Stimulated activated CD8-positive, alpha-beta memory T cell treated with anti-CD3 and anti-CD28 coated beads, Interleukin-7, amount 100 ng/mL, for 1 hour (primary cell): ENCODE measurements around the gene HAUS2.
"Not testable (repeated sequence)": the region's sequence is repeated elsewhere in the genome, so short reads cannot be mapped to it uniquely, and the experiment has no call there.

Experiments used
- DNase-seq, 2 donors: peaks; one replicate each; pipeline ENCODE4 v3.0.0-alpha.2; 2020; ENCODE audit warnings: low read depth in 2 of 2

HAUS2 gene

DNA sequence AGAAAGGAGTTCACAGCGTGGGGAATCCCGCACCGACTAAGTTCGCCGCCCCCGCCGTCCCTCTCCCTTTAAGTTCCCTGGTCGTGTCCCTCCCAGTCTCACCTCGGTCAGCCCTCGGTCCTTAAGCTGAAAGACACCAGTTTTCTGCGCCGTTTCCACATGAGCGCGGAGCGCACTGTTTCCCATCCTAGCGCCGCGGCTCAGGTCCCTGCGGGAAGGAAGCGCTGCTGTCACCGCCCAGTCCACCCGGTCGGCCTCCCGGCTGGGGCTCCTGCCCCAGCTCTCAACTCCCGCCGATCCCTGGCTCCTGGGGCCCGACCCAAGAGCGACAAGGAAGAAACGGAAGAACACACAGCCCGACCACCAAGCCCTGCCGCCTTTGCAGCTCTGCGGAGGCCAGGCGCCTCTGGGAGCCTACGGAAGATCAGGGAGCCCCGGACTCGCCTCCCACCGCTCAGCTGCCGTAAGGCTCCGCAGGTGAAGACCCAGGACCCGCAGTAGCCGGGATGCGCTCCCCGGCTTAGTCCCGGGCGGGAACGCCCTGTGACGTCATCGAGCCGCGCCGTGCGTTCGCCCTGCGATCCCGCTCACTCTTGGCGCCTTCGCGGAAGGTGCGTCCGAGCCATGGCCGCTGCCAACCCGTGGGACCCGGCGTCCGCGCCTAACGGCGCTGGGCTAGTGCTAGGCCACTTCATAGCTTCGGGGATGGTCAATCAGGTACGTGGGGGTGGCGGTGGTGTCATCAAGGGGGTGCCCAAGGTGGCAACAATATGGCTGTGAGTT, at the start of gene HAUS2, which contains the start of gene LRRC57:
TSS of gene HAUS2 (plus strand) at position 590 of the 783 bp plus-strand sequence. CDS start at position 625, 35 bp downstream.
TSS of gene LRRC57 (minus strand) at position 545 of the 783 bp plus-strand sequence. CDS start at position 186, 359 bp downstream.
- DNase-seq = peak; percentile 77 to 78

GRCh38 chr15:42499858-42500609, 48.6 kb upstream of the HAUS2 start:
- no peak for DNase-seq

DNA sequence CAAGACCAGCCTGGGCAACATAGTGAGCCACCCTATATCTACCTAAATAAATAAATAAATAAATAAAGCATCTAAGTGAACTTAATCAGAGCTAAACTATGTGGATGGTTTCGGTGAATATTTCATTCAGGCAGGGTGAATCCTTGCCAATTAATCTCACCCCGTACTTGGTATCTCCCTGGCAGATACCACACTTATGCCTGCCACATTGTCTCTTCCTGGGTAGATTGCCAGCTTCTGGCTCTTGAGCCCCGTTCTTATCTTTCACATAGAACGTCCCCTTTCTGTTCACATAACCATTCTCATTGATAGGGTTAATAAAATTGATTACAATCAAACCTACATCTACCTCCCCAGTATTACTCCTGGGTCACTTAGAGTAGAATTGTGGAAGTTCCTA, 46.2 kb upstream of the HAUS2 start:
- DNase-seq = no peak

DNA sequence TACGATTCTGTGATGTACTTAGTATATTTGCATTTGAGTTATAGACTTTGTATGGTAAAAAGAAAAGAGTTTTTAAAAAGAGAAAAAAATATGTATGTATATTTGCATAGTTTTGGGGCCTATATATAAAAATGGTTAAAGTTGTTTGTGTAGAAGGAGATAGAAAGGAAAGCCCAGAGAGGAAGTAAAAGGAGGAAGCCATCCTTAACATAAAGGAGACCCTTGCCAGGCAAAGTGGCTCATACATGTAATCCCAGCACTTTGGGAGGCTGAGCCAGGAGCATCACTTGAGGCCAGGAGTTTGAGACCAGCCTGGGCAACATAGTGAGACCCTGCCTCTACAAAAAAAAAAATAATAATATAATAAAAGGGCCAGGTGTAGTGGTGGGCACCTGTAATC, 44.8 kb upstream of the HAUS2 start:
- DNase-seq = no peak

- no peak for DNase-seq
Measured at GRCh38 chr15:42504631-42505030, 44.0 kb upstream of the HAUS2 start.

GRCh38 chr15:42507514-42507913, 41.1 kb upstream of the HAUS2 start:
- DNase-seq = no peak

DNA sequence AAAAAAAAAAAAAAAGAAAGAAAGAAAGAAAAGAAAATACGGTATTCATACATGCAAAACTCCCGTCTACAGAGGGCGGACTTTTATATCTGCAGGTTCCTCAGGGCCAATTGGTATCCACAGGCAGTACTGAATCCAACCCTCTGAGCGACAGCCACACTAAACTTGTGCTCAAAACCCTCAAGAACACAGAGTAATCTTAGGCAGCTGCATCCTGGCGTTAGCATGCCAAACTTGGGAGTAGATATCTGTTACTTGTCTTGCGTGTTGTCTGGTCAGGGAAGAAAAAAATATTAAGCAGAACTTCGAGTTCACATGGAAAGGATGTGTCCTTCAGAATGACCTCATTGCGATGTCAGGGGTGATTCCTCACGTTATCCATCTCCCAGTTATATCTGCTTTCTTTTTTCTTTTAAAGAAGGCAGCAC, 40.4 kb upstream of the HAUS2 start:
- DNase-seq = no peak

GRCh38 chr15:42510258-42511006, 38.2 kb upstream of the HAUS2 start:
- DNase-seq = no peak

DNA sequence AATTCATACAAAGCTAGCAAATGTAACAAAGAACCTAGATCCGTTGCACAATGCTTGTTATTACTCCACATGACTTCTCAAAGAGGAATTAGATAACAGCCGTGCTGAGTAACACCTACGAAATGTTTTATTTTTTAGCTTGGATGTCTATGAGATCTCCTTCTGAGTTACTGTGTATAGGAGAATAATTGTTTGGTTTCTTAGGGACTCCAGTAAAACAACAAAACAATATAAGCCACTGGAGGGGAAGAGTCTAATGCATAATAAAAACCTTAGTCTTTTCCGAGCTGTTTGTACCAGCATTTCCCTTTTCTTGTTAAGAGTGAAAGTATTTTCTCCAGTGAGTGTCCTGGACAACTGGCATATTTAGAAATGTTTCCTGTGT, 37.6 kb upstream of the HAUS2 start:
- DNase-seq = no peak

GRCh38 chr15:42523331-42523730, 25.3 kb upstream of the HAUS2 start:
- DNase-seq = no peak

DNA sequence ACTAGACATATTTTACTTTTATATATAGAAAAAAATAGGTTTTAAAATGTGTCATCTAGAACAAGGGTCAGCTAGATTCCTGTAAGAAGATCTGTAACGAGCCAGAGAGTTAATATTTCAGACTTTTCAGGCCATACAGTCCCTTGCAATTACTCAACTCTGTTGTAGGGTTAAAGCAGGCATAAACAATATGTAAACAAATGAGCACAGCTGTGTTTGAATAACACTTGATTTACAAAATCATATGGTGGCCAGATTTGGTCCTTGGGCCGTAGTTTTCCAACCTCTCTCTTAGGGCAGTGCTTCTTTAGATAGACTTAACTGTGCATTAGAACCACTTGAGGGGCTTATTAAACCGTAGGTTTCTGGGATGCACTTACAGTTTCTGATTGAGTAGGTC, 19.7 kb upstream of the HAUS2 start:
- no peak for DNase-seq

DNA sequence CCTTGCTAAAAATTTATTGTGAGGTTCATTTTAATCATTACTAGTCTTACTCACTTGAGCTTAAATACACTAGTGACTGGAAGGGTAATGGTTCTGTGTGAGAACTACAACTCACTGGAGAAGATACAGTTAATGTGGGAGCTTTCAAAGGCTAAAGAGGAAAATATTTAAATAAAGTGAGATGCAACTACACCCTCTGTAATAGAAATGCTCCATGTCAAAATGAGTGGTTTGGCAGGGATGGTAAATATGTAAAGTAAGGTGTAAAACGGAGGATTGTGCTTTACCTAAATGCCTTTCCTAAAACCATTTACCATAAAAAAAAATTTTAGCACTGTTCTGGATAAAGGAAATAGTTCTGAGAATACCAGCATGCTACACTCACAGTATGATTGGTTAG, 15.4 kb upstream of the HAUS2 start:
- no peak for DNase-seq

DNA sequence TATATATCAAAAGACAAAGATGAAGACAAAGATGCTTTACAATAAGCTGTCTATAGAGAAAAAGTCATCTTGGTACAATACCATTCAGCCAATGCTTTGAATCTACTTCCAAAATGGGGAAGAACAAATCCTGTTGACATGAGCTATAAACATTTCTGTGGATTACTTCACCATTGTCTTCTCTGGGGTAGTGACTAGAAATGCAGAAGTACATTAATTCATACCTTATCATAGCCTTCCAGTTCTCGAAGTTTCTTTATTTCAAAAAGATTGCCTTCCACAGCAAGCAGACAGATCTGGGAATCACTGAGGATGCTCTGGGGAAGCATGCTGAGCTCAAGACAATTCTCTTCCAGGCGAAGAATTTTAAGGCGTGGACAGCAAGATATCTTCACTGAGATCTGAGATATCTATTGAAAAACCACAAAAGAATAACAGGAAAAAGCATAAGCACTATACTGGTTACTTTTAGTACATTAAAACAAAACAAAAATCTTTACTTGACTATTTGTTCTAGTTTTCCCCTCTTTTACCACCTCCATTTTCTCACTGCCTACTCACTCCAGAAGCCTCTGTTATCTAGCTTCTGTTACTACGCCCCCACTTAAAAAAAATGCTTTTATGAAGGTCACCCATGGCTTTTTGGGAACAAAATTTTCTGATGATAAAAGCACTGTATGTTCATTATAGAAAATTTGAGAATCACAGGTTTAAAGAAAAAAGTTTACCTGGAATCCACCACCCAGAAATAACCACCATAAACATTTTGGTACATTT, 3.6 kb upstream of the HAUS2 start:
- no peak for DNase-seq

DNA sequence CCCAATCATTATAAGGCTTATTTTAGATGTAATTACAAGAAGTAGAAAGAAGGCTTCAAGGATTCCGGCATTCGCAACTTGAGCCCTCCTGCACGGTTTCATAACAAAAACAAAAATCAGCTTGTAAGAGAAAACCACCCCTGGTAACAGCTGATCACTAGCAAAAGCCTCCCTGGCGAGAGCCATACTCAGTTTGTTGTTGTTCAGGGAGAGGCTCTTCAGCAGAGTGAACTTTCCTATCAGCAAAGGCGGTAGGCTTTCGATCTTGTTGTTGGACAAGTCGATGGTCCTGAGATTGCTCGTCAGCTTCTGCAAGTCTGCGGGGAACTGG, 755 bp upstream of the HAUS2 start:
- DNase-seq = no peak

DNA sequence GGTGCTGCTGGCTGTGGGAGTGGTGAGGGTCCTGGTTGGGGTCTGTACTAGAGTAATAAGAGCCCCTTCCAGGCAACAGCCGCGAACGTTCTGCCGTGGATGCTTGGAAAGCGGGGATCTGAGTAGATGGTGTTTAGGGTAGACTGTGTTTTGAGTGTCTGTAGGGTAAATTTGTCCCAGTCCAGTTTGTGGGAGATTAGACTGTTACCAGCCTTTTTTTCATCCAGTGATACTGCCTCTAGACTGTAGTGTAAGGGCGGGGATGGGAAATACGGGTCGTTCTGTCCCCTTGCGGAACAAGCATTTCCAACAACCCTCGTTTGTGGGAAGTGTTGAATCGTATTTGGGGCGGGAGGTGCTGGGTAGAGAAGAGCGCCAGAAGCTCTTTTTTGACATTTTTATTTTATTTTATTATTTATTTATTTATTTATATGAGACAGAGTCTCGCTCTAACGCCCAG, 424 bp downstream of the HAUS2 start:
- no peak for DNase-seq

DNA sequence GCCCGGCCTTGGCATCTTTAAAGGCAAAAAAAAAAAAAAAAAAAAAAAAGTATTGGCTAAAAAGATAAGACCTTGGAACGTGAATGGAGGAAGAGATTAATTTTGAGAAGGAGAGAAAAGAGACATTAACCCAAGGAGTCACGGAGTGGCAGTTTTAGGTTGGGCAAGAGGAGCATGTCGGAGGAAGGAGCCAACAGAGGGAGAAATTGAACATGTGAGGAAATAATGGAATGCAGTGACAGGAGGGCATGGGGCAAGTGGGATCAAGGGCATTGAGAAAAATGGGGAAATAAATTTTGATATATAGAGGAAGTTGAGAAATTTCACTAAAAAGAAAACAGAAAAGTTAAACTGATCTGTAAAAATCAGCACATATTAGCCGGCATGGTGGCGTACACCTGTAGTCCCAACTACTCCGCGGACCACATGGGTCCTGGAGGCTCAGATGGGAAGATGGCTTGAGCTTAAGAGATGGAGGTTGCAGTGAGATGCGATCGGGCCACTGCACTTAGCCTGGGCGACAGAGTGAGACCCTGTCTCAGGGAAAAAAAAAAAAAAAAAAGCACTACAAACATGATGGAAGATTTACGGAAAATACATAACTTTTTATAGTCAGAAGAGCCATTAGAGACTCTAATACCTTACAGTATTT, 1.2 kb downstream of the HAUS2 start:
- DNase-seq = no peak

DNA sequence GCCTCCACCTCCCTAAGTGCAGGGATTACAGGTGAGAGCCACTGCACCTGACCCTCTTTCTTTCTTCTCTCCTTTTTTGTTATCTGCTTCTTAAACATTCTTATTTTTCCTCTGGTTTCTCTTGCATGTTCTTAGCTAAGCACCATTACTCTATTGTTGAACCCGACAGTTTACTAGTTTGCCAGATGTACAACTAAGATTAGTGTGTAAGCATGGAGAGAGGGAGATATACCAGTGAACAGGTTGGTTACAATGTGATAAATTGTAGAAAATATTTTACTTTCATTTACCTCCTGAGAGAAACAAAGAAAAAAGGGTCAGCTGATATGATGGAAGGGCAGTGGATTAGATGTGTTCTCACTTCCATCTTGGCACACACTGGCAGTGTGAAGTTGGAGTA, 4.9 kb downstream of the HAUS2 start:
- DNase-seq = no peak

DNA sequence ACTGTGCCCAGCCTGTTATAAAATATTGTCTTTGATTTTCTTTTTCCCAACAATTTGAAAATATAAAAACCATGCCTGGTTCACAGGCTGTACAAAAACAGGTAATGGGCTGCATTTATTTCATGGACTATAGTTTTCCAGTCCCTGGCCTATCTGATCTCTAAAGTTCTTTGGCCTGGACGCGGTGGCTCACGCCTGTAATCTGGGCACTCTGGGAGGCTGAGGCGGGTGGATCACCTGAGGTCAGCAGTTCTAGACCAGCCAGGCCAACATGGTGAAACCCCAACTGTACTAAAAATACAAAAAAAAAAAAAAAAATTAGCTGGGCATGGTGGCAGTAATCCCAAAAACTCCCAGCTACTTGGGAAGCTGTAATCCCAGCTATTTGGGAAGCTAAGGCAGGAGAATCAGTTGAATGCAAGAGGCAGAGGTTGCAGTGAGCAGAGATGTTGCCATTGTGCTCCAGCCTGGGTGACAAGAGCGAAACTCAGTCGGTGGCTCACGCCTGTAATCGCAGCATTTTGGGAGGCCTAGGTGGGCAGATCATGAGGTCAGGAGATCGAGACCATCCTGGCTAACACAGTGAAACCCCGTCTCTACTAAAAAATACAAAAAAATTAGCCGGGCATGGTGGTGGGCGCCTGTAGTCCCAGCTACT, 8.0 kb downstream of the HAUS2 start:
- not testable (repeated sequence) for DNase-seq

DNA sequence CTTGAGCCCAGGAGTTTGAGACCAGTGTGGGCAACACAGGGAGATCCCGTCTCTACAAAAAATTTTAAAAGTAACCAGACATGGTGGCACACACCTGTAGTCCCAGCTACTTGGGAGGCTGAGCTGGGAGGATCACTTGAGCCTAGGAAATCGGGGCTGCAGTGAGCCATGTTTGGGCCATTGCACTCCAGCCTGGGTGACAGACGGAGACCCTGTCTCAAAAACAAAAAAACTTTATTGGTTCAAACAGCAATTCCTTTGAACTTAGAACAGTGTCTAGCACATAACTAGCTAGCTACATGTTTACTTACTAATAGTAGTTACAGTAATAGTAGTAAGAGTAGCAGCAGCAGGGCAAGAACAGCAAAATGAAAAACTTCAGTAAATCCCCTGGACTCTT, 10.1 kb downstream of the HAUS2 start:
- DNase-seq = no peak

- DNase-seq = peak; percentile 86 to 90
Measured at GRCh38 chr15:42575188-42576039, 26.8 kb downstream of the HAUS2 start, which contains the start of gene STARD9. STARD9 (plus strand) TSS chr15:42575606; CDS start chr15:42575716, 110 bp downstream.
